T-cell (primary cell): Measurements from ENCODE around the gene TANGO2. TPM values are rescaled to one million over a fixed set of nuclear protein-coding genes. Genes with fewer than 3 reads are reported as not detected.
"Not testable (repeated sequence)": the region's sequence is repeated elsewhere in the genome, so short reads cannot be mapped to it uniquely, and the experiment has no call there.

Source experiments
- ATAC-seq, 4 experiments: fragments of 200-7000 bp in 3 of 4; fragments of 150-1000 bp in 1 of 4; cut with Tn5 transposase; replicated peaks in 1 of 4; 1 replicate in 3 of 4; 2 replicates in 1 of 4; pipeline ENCODE4 v1.10.0; 2021; ENCODE audit warnings: moderate library complexity in 3 of 4, mild to moderate bottlenecking in 2 of 4, moderate number of reproducible peaks in 1 of 4
- CTCF ChIA-PET, 2 donors: fragments of 300-600 bp; sonication (Branson Sonifier 250); formaldehyde crosslinking; loops; one replicate each; lab custom pipeline; 2022; ENCODE audit warnings: antibody characterized with exemption in 2 of 2; lab: Charles Lee
- POLR2A ChIA-PET, 2 donors: fragments of 300-600 bp; sonication (Branson Sonifier 250); formaldehyde crosslinking; loops; one replicate each; lab custom pipeline; 2022; ENCODE audit warnings: antibody characterized with exemption in 2 of 2; lab: Charles Lee
- DNase-seq, 35 experiments: peaks; one replicate each; pipeline versions ENCODE4 v3.0.0 to v3.0.0-alpha.2; 2013 to 2023
- H3K27ac ChIP-seq: one replicate; pipeline ENCODE4 v1.5.1; 2013; ENCODE audit warnings: low read length
- H3K27me3 ChIP-seq, 2 experiments: replicated peaks in 1 of 2; 1 replicate in 1 of 2; 2 replicates in 1 of 2; pipeline versions ENCODE4 v1.6.1 to v1.7.0; 2013; ENCODE audit warnings: low read length in 1 of 2, mixed read lengths in 1 of 2; ENCODE audit not compliant: control insufficient read depth in 2 of 2, insufficient read depth in 2 of 2; ENCODE audit errors: extremely low read depth in 1 of 2
- H3K36me3 ChIP-seq, 2 donors: 1 replicate in 1 of 2; 2 replicates in 1 of 2; pipeline versions ENCODE4 v1.6.1 to v1.7.0; 2013; ENCODE audit warnings: low read length in 1 of 2; ENCODE audit not compliant: control insufficient read depth in 2 of 2, insufficient read depth in 1 of 2; ENCODE audit errors: extremely low read depth in 1 of 2
- H3K4me1 ChIP-seq, 2 experiments: 1 replicate in 1 of 2; 2 replicates in 1 of 2; pipeline versions ENCODE4 v1.6.1 to v1.7.0; 2013; ENCODE audit warnings: low read length in 2 of 2, mixed read lengths in 1 of 2; ENCODE audit not compliant: insufficient read depth in 2 of 2, control insufficient read depth in 1 of 2; ENCODE audit errors: extremely low read depth in 1 of 2
- H3K4me3 ChIP-seq, 2 donors: 1 replicate in 1 of 2; 2 replicates in 1 of 2; pipeline versions ENCODE4 v1.5.1 to v1.7.0; 2013; ENCODE audit warnings: mild to moderate bottlenecking in 2 of 2, low read length in 1 of 2, moderate library complexity in 1 of 2; ENCODE audit not compliant: control insufficient read depth in 1 of 2; ENCODE audit errors: extremely low read depth in 1 of 2
- H3K9me3 ChIP-seq: 2 replicates; pipeline ENCODE4 v1.7.0; 2013
- H3K27ac Mint-ChIP-seq, 2 donors: one replicate each; pipeline ENCODE4 v1.8.0; 2020 to 2021; ENCODE audit warnings: mild to moderate bottlenecking in 2 of 2, mixed read lengths in 2 of 2
- H3K27me3 Mint-ChIP-seq, 2 donors: one replicate each; pipeline ENCODE4 v1.8.0; 2021 to 2022; ENCODE audit warnings: mixed read lengths in 2 of 2
- H3K36me3 Mint-ChIP-seq: one replicate; pipeline ENCODE4 v1.8.0; 2021; ENCODE audit warnings: mixed read lengths
- H3K4me1 Mint-ChIP-seq, 3 donors: one replicate each; pipeline ENCODE4 v1.8.0; 2020 to 2022; ENCODE audit warnings: mixed read lengths in 3 of 3, mild to moderate bottlenecking in 1 of 3
- H3K4me3 Mint-ChIP-seq, 3 donors: one replicate each; pipeline ENCODE4 v1.8.0; 2020 to 2022; ENCODE audit warnings: mild to moderate bottlenecking in 3 of 3, mixed read lengths in 3 of 3, moderate library complexity in 3 of 3
- H3K9me3 Mint-ChIP-seq, 3 donors: one replicate each; pipeline ENCODE4 v1.8.0; 2020 to 2022; ENCODE audit warnings: mixed read lengths in 3 of 3
- WGBS: methylation state at CpG from one replicate; pipeline ENCODE4 v1.1.5; 2013; ENCODE audit warnings: missing lambda C conversion rate; ENCODE audit not compliant: insufficient coverage; 5-methylcytosine and 5-hydroxymethylcytosine counted together
- total RNA-seq, 35 experiments: library from RNA in 6 of 35; stranded (reverse) in 6 of 35; fragments of 120-200 nt in 1 of 35; gene quantifications; one replicate each; pipeline versions ENCODE4 v1.2.1 to v1.2.4 and lab custom pipeline; 2013 to 2026

TANGO2 gene
- total RNA-seq, 5 donors from 2014 or later (not counting 1 experiment from before 2014, with no cell fraction given) = 29.9 to 48.4 (median 43.7) TPM

DNA sequence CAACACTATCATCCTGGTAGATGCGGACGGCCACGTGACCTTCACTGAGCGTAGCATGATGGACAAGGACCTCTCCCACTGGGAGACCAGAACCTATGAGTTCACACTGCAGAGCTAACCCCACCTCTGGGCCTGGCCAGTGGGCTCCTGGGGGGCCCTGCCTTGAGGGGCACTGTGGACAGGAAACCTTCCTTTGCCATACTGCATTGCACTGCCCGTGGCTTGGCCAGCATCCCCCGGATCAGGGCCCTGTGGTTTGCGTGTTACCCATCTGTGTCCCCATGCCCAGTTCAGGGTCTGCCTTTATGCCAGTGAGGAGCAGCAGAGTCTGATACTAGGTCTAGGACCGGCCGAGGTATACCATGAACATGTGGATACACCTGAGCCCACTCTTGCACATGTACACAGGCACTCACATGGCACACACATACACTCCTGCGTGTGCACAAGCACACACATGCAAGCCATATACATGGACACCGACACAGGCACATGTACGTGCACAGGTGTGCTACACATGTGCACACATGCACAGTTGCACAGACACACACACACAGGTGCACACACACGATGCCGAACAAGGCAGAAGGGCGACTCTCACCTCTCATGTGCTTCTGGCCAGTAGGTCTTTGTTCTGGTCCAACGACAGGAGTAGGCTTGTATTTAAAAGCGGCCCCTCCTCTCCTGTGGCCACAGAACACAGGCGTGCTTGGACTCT lies 43.8 kb downstream of the TANGO2 start:
- CTCF ChIA-PET = no interaction called here
- ATAC-seq = no peak
- Mint-ChIP-seq H3K9me3 (no peaks in the 10 kb centered on the region), H3K4me1 (peaks cover 0 to under 1% (median 0%) of the 10 kb centered on the region in 3 donors), H3K27me3 (no peaks in the 10 kb centered on the region), H3K4me3 (no peak overlapping the region), H3K27ac (no peak overlapping the region), H3K36me3 (peaks cover 14% of the 10 kb centered on the region)
- 92% methylated on average over 15 of the region's 18 CpGs for WGBS
- Histone ChIP-seq H3K9me3 (no peaks in the 10 kb centered on the region), H3K27me3 (no peaks in the 10 kb centered on the region), H3K36me3 (peaks cover 7 to 36% of the 10 kb centered on the region in 2 donors), H3K27ac (no peak overlapping the region), H3K4me1 (no peaks in the 10 kb centered on the region), H3K4me3 (no peak overlapping the region)
- POLR2A ChIA-PET = no interaction called here
- DNase-seq = no peak

DNA sequence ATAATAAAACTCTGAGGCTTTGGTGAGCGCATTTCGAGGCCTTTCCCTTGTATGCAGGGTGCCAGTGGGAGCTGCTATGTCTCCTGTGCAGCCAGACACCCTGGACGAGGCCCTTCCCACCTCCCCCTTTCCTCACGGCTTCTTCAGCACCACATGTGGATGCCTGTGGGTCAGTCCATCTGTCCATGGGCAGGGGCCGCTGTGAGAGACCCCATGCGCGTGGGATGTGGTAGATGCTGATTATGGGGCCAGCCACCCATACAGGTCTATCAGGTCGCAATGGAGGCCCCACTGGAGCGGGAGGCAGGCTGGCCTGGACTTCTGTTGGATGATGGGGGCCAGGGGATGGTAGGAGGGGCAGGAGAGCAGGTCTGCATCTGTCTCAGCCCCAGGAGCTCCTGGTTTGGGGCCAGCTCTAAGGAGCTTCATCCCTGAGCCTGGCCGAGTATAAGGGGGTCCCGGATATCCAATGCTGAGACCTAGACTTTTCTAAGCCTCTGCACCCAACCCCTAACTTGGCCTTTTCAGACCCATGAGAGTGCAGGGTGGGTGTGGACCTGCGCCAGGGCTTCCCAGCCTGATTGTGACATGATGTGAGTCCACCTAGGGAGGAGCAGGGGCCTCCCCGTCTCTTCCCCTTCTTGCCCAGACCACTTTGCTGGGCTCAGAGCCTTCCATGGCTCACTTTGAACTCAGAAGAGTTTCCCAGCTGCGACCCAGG lies 45.1 kb downstream of the TANGO2 start:
- no peak overlapping the region for H3K27ac Mint-ChIP-seq
- WGBS = 96% methylated on average over 9 of the region's 14 CpGs
- Histone ChIP-seq H3K4me3 (no peak overlapping the region), H3K27ac (no peak overlapping the region), H3K9me3 (no peaks in the 10 kb centered on the region), H3K36me3 (peaks cover 2 to 32% of the 10 kb centered on the region in 2 donors), H3K27me3 (no peaks in the 10 kb centered on the region), H3K4me1 (no peaks in the 10 kb centered on the region)
- no peaks in the 10 kb centered on the region for H3K9me3 Mint-ChIP-seq
- no peaks in the 10 kb centered on the region for H3K4me1 Mint-ChIP-seq
- no peaks in the 10 kb centered on the region for H3K27me3 Mint-ChIP-seq
- ChIA-PET CTCF (no interaction called here), POLR2A (no interaction called here)
- no peak overlapping the region for H3K4me3 Mint-ChIP-seq
- peaks cover 10% of the 10 kb centered on the region for H3K36me3 Mint-ChIP-seq
- ATAC-seq (no peak), DNase-seq (no peak)

DNA sequence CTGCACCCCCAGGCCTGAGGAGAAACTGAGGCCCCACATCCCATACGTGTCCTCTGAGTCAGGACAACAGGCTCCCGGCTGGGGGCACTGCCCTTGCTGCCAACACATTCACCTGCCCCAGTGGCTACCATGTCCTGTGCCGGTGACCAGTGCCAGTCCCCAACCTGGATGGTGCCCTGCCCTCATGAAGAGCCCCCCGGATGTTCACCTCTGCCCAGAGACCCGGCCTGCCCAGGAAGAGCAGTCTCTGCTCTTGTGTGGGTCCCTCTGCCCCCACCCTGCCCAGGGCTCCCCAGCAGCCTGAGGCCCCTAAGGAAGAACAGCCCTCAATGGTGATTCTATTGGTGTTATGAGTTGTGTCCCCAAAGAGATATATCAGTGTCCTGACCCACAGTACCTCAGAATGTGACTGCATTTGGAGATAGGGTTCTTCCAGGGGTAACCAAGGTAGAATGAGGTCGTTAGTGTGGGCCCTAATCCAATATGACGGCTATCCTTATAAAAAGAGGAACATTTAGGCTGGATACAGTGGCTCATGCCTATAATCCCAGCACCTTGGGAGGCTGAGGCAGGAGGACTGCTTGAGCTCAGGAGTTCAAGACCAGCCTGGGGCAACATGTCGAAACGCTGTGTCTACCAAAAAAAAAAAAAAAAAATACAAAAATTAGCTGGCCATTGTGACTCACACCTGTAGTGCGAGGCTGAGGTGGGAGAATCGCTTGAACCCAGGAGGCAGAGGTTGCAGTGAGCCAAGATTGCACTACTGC lies 45.9 kb downstream of the TANGO2 start:
- WGBS = 94% methylated on average over 8 of the region's 11 CpGs
- CTCF ChIA-PET = interaction anchor here in 1 of 2 donors (0.6 kb wide), 1 partner anchor 8 kb away, joined by 5 read pairs; no protein-coding TSS in a partner anchor
- H3K27ac Mint-ChIP-seq = no peak overlapping the region
- H3K27me3 Mint-ChIP-seq = no peaks in the 10 kb centered on the region
- no peaks in the 10 kb centered on the region for H3K4me1 Mint-ChIP-seq
- DNase-seq (no peak), ATAC-seq (no peak)
- peaks cover 2 to 25% of the 10 kb centered on the region in 2 donors for H3K36me3 ChIP-seq
- H3K4me3 Mint-ChIP-seq = no peak overlapping the region
- H3K4me1 ChIP-seq = no peaks in the 10 kb centered on the region
- no peaks in the 10 kb centered on the region for H3K9me3 Mint-ChIP-seq
- no peaks in the 10 kb centered on the region for H3K27me3 ChIP-seq
- POLR2A ChIA-PET = interaction anchor here in 1 of 2 donors (0.5 kb wide), 1 partner anchor 222 kb away, joined by 8 read pairs; no protein-coding TSS in a partner anchor
- H3K27ac ChIP-seq = no peak overlapping the region
- H3K36me3 Mint-ChIP-seq = peaks cover 10% of the 10 kb centered on the region
- no peak overlapping the region for H3K4me3 ChIP-seq
- no peaks in the 10 kb centered on the region for H3K9me3 ChIP-seq

DNA sequence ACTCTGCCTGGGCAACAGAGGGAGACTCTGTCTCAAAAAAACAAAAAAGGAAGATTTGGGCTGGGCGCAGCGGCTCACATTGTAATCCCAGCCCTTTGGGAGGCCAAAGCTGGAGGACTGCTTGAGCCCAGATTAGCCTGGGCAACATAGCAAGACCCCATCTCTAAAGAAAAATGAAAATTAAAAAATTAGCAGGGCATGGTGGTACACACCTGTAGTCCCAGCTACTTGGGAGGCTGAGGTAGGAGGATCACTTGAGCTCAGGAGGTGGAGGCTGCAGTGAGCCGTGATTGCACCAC lies 46.4 kb downstream of the TANGO2 start:
- WGBS = 100% methylated on average over 1 of the region's 3 CpGs
- H3K4me3 ChIP-seq, H3K27me3 Mint-ChIP-seq, H3K4me1 ChIP-seq, H3K36me3 Mint-ChIP-seq, H3K27ac ChIP-seq, H3K9me3 Mint-ChIP-seq, DNase-seq, CTCF ChIA-PET, H3K4me3 Mint-ChIP-seq, ATAC-seq, H3K4me1 Mint-ChIP-seq, H3K9me3 ChIP-seq, H3K27me3 ChIP-seq, H3K27ac Mint-ChIP-seq: not testable (repeated sequence)
- H3K36me3 ChIP-seq = peaks cover 0 to 21% of the 10 kb centered on the region in 2 donors
- POLR2A ChIA-PET = interaction anchor here in 1 of 2 donors (0.6 kb wide), 2 partner anchors 7 to 862 kb away, joined by 3 to 4 read pairs; no protein-coding TSS in a partner anchor

DNA sequence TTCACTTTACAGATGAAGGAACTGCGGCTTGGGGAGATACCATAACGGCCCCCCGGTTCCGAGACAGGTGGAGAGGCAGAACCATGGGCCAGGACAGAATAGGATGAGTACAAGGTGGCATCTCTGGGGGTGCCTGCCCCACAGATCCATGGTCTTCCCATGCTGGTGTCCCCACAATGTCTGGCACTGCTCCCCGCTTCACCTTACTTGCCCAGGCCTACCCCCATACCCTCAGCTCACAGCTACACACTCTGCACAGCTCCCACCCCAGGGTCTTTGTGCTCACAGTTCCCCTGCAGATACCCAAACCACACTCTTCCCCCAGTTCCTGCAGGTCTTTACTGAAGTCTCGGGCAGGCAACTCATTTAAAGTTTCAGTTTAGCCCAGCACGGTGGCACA lies 47.7 kb downstream of the TANGO2 start:
- Mint-ChIP-seq H3K9me3 (no peaks in the 10 kb centered on the region), H3K4me1 (no peaks in the 10 kb centered on the region), H3K27ac (no peak overlapping the region), H3K4me3 (no peak overlapping the region), H3K27me3 (no peaks in the 10 kb centered on the region), H3K36me3 (peaks cover 3% of the 10 kb centered on the region)
- no peaks in the 10 kb centered on the region for H3K9me3 ChIP-seq
- 87% methylated on average over 7 of the region's 7 CpGs for WGBS
- no peak overlapping the region for H3K27ac ChIP-seq
- no peaks in the 10 kb centered on the region for H3K4me1 ChIP-seq
- ATAC-seq = no peak
- DNase-seq = no peak
- POLR2A ChIA-PET = interaction anchor here in 1 of 2 donors (0.6 kb wide), 1 partner anchor 181 kb away, joined by 8 read pairs; no protein-coding TSS in a partner anchor
- no peak overlapping the region for H3K4me3 ChIP-seq
- CTCF ChIA-PET = no interaction called here
- no peaks in the 10 kb centered on the region for H3K27me3 ChIP-seq
- H3K36me3 ChIP-seq = peaks cover 0 to 8% of the 10 kb centered on the region in 2 donors

DNA sequence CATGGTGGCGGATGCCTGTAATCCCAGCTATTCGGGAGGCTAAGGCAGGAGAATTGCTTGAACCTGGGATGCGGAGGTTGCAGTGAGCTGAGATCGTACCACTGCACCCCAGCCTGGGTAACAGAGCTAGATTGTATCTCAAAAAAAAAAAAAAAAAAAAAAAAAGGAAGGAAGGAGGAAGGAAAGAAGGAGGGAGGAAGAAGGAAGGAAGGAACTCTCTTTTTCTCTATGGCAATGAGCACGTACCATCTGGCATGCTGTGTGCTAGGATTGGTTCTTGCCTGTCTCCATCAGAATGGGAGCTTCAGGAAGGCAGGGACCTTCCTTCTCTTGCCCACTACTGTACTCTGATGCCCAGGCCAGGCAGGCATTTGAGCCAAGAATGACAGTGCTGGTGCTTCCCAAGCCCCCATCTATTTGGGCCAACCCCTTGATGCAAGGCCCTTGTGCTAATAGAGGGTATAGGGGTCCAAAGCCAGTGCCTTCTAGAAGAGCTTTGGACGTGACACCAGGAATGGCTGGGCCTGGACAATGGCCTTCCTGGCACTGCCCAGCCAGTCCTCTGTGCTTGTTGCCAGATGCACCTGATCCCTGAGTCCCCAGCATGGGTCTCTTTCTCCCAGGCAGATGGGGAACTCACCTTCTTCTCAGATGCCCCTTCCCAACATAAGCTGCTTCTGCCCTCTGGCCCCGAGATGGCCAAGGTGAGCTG lies 48.6 kb downstream of the TANGO2 start:
- ChIA-PET CTCF (interaction anchor here in 1 of 2 donors (0.6 kb wide), 1 partner anchor 265 kb away, joined by 3 read pairs; no protein-coding TSS in a partner anchor), POLR2A (interaction anchor here in 1 of 2 donors (0.6 kb wide), 1 partner anchor 182 kb away, joined by 8 read pairs; no protein-coding TSS in a partner anchor)
- H3K36me3 ChIP-seq = peaks cover 0 to 4% of the 10 kb centered on the region in 2 donors
- ATAC-seq = no peak
- Mint-ChIP-seq H3K4me3 (no peak overlapping the region), H3K27me3 (no peaks in the 10 kb centered on the region), H3K36me3 (peaks cover 3% of the 10 kb centered on the region), H3K9me3 (no peaks in the 10 kb centered on the region), H3K4me1 (no peaks in the 10 kb centered on the region), H3K27ac (no peak overlapping the region)
- no peaks in the 10 kb centered on the region for H3K4me1 ChIP-seq
- WGBS = 100% methylated on average over 2 of the region's 7 CpGs
- no peaks in the 10 kb centered on the region for H3K27me3 ChIP-seq
- H3K4me3 ChIP-seq = no peak overlapping the region
- H3K9me3 ChIP-seq = no peaks in the 10 kb centered on the region
- no peak overlapping the region for H3K27ac ChIP-seq
- no peak for DNase-seq
